HG02678 (cell line): ENCODE results near the gene ASCC2.
"Not testable (repeated sequence)": the region's sequence is repeated elsewhere in the genome, so short reads cannot be mapped to it uniquely, and the experiment has no call there.

Experiments
- ATAC-seq: cut with Tn5 transposase; IDR thresholded peaks from one replicate; pipeline ENCODE4 v1.9.1; 2021; ENCODE audit warnings: mild to moderate bottlenecking, moderate library complexity; ENCODE audit not compliant: unreplicated experiment

ASCC2 gene

GRCh38 chr22:29758068-29758622 is 79.9 kb downstream of the ASCC2 start:
- ATAC-seq, result no peak

GRCh38 chr22:29757096-29757495 is 81.0 kb downstream of the ASCC2 start:
- no peak for ATAC-seq

DNA sequence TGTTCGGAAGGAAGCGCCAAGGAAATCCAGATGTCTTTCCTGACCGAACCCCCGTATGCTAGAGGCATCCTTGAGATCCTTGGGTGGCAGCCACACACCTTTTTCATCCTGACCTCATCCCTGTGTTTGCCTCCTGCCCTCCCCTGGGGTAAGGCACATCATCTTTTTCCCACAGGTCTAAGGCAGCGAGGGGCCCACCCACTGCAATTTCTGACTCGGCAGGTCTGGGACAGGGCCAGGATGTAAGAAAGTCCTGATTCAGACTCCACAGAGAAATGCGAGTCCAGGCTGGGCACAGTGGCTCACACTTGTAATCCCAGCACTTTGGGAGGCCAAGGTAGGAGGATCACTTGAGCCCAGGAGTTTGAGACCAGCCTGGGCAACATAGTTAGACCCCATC is 81.7 kb downstream of the ASCC2 start:
- ATAC-seq, result no peak

DNA sequence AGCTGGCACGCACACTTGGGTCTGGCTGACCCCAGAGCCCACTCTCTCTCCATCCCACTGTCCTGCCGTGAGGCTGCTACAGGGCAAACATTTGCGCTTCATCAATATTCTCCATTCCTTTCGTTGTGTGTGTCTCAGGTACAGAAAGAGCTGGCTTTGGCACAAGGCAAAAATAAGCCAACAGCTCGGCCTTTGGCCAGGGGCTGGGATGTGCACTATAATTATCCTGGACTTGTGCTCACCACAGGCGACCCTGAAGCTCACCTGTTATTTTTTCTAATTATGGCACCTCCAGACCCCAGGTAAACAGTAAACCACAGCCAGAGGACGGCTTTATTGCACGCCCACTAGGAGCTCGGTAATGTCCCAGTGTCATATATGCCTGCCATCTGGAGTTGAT is 82.2 kb downstream of the ASCC2 start:
- ATAC-seq, result no peak

- not testable (repeated sequence) for ATAC-seq
These were observed 83.2 kb downstream of the ASCC2 start for GRCh38 chr22:29754658-29755395.

DNA sequence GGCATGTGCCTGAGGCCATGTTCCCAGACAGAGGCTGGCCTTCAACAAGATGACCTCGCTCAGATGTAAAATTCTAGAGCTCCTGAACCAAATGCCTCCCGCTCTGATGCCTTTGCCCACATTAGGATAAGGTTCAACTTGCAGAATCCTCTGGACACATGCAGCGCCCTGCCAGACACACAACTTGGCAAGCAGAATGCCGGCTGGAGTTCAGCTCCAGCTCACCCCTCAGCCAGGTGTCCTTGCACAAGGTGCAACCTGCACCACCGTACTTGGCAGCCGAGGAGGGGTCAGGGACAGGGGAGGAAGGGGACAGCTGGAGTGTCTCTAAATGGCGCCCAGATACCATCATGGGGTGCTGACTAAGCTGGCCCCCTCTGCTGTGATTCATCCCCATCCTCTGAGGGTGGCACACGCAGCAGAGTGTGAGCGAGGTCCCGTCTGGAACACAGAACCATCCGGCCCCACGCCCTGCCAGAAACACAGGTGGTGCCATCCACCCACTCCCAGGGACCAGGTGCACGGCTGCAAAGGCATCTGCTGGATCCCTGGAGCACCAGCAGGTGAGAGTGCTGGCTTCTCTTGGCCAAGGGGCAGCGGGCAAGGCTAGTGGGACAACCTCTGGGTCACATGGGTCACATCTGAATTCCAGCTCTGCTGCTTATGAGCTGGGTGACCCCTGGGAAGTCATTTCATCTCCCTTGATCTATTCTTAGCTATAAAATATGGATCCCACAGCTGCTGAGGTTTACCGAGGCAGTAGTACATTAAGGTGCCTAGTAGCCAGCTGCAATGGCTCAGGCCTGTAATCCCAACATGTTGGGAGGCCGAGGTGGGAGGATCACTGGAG is 84.0 kb downstream of the ASCC2 start:
- no peak for ATAC-seq

- no peak for ATAC-seq
These were observed 86.4 kb downstream of the ASCC2 start for GRCh38 chr22:29751669-29752068.

DNA sequence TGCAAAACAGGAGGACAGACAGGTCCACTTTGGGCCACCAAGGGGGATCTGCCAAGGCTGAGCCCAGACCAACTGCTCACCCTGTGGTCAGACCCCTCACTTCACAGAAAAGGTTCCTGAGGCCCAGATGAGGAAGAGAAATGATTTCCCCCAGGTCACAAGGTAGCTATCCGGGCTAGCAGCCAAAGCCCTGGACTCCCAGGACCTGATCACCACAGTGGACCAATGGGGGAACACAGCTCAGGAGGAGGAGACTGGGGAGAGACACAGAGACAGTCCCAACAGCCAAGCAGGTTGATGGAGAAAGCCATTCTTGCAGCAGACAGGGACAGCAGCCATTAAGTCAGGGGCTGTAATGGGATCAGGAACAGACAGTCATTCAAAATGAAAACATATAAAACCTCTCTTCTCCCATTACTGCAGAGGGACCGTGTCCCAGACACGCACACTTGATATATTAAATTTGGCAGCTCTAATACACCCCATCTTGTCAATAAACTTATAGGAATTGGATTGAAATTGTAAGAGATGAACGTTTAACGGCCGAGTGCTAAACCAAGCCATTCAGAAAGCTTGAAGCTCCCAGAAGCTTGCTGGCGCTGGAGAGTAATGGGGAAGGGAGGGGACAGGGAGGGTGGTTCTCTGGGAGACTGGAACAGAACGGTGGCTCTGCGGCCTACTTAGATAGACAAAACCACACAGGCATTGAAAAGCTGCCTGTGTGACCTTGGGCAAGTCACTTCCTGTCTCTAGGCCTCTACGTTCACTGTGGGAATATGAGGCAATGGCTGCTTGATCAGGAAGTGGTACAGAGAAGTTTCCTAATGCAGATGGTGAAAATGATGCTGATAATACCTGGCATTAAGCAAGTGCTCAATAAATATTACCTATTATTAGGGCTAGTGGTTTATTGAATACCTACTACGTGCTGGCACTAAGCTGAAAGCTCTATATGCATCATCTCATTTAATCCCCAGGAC is 87.2 kb downstream of the ASCC2 start:
- ATAC-seq, result no peak

DNA sequence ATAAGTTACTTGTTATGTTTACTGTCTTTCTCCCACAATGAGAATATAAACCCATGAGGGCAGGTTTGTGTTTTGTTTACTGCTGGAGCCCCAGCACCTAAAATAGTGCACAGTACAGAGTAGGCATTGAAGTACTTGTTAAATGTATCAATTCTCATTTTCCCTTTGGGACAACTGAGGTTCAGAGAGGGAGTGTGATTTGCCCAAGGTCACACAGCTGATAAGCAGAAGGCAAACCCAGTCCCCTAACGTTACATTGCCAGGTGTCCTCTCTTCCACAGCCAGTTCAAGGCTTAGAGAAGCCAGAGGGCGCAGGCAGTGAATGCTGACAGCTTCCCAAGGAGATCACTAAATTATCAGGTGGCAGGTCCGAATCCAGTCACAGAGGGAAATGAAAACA is 88.0 kb downstream of the ASCC2 start:
- ATAC-seq, result no peak

GRCh38 chr22:29748248-29748893 is 89.7 kb downstream of the ASCC2 start:
- ATAC-seq, result no peak

DNA sequence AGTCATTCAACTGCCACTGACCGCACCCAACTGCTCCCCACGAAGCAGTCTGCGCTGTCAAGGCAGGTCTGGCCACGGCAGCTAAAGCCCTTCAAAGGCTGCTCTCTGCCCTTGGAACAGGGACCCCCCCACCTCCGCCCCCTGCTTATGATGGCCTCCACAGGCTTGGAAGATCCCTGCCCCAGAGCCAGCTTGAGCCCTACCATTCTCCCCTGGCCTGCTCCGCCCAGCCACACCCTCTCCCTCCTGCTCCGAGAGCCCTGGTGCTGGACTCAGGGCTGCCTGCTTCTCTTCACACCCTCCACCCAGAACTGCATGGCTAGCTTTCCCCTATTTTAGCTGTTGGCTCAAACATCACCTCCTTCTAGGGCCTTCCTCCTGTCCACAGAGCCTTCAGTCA is 90.2 kb downstream of the ASCC2 start:
- ATAC-seq, result no peak

DNA sequence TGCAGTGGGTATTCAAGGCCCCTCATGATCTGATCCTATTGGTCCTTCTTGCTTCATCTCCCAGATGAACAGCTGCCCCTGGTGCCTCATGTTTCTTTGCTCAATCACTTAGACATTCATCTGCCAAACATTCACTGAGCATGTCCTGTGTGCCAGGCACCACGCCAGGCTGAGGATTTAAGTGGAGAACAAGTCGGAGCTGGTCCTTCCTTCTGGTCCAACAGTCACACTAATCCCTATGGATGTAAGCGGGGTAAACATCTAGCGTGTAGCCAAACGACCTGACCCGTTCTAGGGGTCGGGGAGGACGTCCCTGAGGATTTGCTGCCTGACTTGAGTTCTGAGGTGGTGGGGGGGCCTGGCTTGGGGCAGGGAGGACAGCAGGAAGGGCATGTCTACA is 93.2 kb downstream of the ASCC2 start:
- ATAC-seq, result no peak

- no peak for ATAC-seq
These were observed 95.7 kb downstream of the ASCC2 start for GRCh38 chr22:29742326-29742725.

DNA sequence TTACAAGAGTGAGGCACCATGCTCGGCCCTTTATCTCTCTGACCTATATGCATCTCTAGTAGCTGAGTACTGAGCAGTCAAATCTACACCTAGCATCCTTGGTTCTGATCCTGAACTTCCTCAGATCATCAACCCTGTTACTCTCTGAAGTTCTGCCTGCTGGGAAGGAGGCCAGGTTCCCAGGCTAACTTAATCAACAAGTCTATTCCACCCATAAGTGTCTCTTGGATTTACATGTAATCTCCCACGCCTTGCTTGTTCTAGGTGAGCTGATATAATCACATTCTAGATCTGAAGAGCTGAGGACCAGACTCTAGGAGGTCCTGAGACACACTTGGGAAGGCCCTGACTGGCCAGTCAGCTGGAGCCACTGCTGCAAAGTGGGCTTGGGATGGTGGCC is 96.1 kb downstream of the ASCC2 start:
- ATAC-seq, result no peak

DNA sequence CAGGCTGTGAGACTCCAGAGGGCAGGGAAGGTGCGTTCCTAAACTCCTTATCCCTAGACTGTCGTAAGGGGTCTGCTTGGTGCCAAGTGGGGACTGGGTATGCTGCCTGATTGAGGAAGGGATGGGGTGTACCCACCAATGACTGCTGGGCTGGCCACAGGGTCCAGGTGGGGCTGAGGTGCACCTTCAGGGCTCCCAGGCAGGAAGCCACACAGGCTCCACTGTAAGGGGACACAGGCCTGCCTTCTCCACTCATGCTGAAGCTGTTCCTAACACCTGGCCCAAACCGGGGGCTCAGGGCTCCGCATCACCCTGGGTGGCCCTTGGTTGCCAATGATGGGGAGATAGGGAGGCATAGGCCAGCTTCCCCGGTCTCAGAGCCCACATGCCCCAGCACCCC is 97.9 kb downstream of the ASCC2 start:
- no peak for ATAC-seq

DNA sequence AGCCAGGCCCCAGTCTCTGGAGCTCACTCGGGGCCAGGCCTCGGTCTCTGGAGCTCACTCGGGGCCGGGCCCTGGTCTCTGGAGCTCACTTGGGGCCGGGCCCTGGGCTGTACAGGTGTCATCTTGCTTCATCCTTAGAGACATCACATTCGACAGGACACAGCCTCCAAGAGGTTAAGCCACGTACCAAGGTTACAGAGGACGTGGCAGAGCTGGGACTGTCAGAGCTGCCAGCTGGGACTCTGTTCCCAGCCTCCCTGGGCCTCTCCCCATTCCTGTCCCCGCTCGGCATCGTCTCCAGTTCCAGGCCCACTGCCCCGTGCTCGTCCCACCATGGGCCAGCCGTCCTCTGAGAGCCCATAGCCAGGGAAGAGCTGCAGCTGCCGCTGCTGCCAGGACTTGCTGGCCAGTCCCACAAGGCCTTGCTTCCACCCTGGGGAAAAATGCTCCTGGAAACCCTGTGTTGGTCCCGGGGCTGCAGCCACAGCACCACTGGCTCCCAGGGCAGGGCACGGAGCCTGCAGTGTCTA is 98.7 kb downstream of the ASCC2 start:
- no peak for ATAC-seq
